HepG2 (cell line): ENCODE results near the gene TOMM6. TPM values are rescaled to one million over a fixed set of nuclear protein-coding genes. Genes with fewer than 3 reads are reported as not detected.
"Not testable (repeated sequence)": the region's sequence is repeated elsewhere in the genome, so short reads cannot be mapped to it uniquely, and the experiment has no call there.

Source experiments
- ATAC-seq: fragments of 200-7000 bp; cut with Tn5 transposase; 3 replicates; pipeline ENCODE4 v1.9.1; 2020; ENCODE audit warnings: mild to moderate bottlenecking, moderate library complexity
- BruUV-seq: library from RNA; stranded (reverse); fragments of 400-500 nt; replicated peaks from 2 replicates; lab custom pipeline; 2021; lab: Mats Ljungman, UMichigan
- CTCF ChIA-PET: fragments of 300-600 bp; formaldehyde crosslinking; extraction: SDS; loops from one replicate; lab custom pipeline; 2021; ENCODE audit warnings: low total read pairs, inconsistent platforms, low intra/inter-chr PET ratio; lab: Yijun Ruan, JAX
- POLR2A ChIA-PET: fragments of 350-600 bp; sonication (Branson Sonifier 250); formaldehyde crosslinking; loops from one replicate; lab custom pipeline; 2020; ENCODE audit warnings: antibody characterized with exemption, inconsistent platforms; lab: Yijun Ruan, JAX
- DNase-seq: peaks from one replicate; pipeline ENCODE4 v3.0.0-alpha.2; 2015; ENCODE audit warnings: low spot score
- FAIRE-seq: peaks from 3 replicates; lab custom pipeline; 2011; peaks lifted over from hg19 to GRCh38; lab: Jason Lieb, UNC
- H2AFZ ChIP-seq: one replicate; pipeline ENCODE4 v1.6.1; 2011; ENCODE audit warnings: low read length, inconsistent platforms
- H3K27ac ChIP-seq: fragments of 300-600 bp; 3 replicates; pipeline ENCODE4 v1.8.0; 2011; ENCODE audit warnings: mixed run types, mild to moderate bottlenecking, mixed read lengths, low read length, inconsistent platforms; ENCODE audit not compliant: insufficient read depth; ENCODE audit errors: extremely low read length
- H3K27me3 ChIP-seq, 2 experiments: fragments of 200-600 bp in 1 of 2; 2 replicates in 1 of 2; 3 replicates in 1 of 2; pipeline versions ENCODE4 v1.6.0 to v1.8.0; 2011; ENCODE audit warnings: low read length in 2 of 2, mild to moderate bottlenecking in 2 of 2, moderate library complexity in 2 of 2, inconsistent platforms in 1 of 2; ENCODE audit not compliant: insufficient read depth in 2 of 2, control insufficient read depth in 1 of 2
- H3K36me3 ChIP-seq, 2 experiments: fragments of 200-600 bp in 1 of 2; replicated peaks in 1 of 2; 2 replicates in 1 of 2; 3 replicates in 1 of 2; pipeline versions ENCODE4 v1.5.1 to v1.8.0; 2011; ENCODE audit warnings: low read length in 2 of 2, inconsistent platforms in 1 of 2; ENCODE audit not compliant: insufficient read depth in 2 of 2, control insufficient read depth in 1 of 2
- H3K4me1 ChIP-seq: 2 replicates; pipeline ENCODE4 v1.5.1; 2012; ENCODE audit warnings: low read length, inconsistent platforms; ENCODE audit not compliant: insufficient read depth
- H3K4me2 ChIP-seq: 2 replicates; pipeline ENCODE4 v1.6.0; 2011; ENCODE audit warnings: low read depth, low read length, inconsistent platforms
- H3K4me3 ChIP-seq, 3 experiments: fragments of 200-600 bp in 1 of 3; sonication (generic), shearing (Covaris generic) in 1 of 3; replicated peaks in 1 of 3; 2 replicates each; pipeline ENCODE4 v1.5.1; 2011 to 2016; ENCODE audit warnings: low read length in 3 of 3, inconsistent platforms in 2 of 3, low read depth in 2 of 3, mild to moderate bottlenecking in 2 of 3, control low read depth in 1 of 3, mixed read lengths in 1 of 3; ENCODE audit not compliant: insufficient read depth in 1 of 3
- H3K79me2 ChIP-seq: one replicate; pipeline ENCODE4 v1.6.1; 2011; ENCODE audit warnings: low read length, inconsistent platforms; ENCODE audit not compliant: insufficient read depth
- H3K9ac ChIP-seq: 2 replicates; pipeline ENCODE4 v1.6.0; 2011; ENCODE audit warnings: mild to moderate bottlenecking, low read depth, low read length, inconsistent platforms; ENCODE audit not compliant: insufficient read depth
- H3K9me3 ChIP-seq: 2 replicates; pipeline ENCODE4 v1.5.1; 2012; ENCODE audit warnings: mild to moderate bottlenecking, low read length
- H4K20me1 ChIP-seq: 2 replicates; pipeline ENCODE4 v1.6.0; 2011; ENCODE audit warnings: inconsistent platforms, mild to moderate bottlenecking, low read length, moderate library complexity; ENCODE audit not compliant: insufficient read depth
- ZNF329 ChIP-seq: sonication (generic); formaldehyde crosslinking; IDR thresholded peaks from 2 replicates; pipeline ENCODE4 v1.9.0; 2021; ENCODE audit warnings: low read depth, mild to moderate bottlenecking, missing genetic modification reagents
- WGBS: methylation state at CpG from one replicate; pipeline ENCODE4 v1.1.6; 2017; ENCODE audit warnings: low lambda C conversion rate; 5-methylcytosine and 5-hydroxymethylcytosine counted together
- in situ Hi-C: cut with HindIII; loops from 2 replicates; pipeline ENCODE4 v1.10.0; 2017; ENCODE audit warnings: low pct_unique_long_range_greater_than_20kb; ENCODE audit not compliant: extremely low pct_ligation_motif_present
- intact Hi-C: fragments of 100-400 bp; cut with micrococcal nuclease; formaldehyde crosslinking; loops from one replicate; pipeline ENCODE4 v1.10.0; 2022; ENCODE audit not compliant: unreplicated experiment
- polyA plus RNA-seq, 8 experiments: library from polyadenylated mRNA; depleted of rRNA in 3 of 8; stranded (reverse) in 7 of 8; unstranded in 1 of 8; fragments of >200 nt; fragmentation: Illumina TruSeq in 4 of 8; extraction: Trizol in 4 of 8; gene quantifications; 2 replicates each; pipeline versions ENCODE4 v1.2.1 to v1.2.3, GENCODE V29; 2011 to 2016; ENCODE audit warnings: low read depth in 4 of 8, missing spikeins in 1 of 8, mixed read lengths in 1 of 8; ENCODE audit not compliant: insufficient read depth in 1 of 8
- total RNA-seq, 5 experiments: library from RNA; depleted of rRNA; stranded (reverse); fragments of >200 nt; fragmentation: Illumina TruSeq; extraction: Trizol; gene quantifications; 2 replicates each; pipeline ENCODE4 v1.2.3, GENCODE V29; 2016; ENCODE audit warnings: low read depth in 1 of 5
- TF ChIP-seq, protein P1 (sequence below): sonication (generic); formaldehyde crosslinking; IDR thresholded peaks from 2 replicates; pipeline ENCODE4 v1.4.0; 2020; ENCODE audit warnings: mild to moderate bottlenecking, missing genetic modification reagents

TOMM6 gene
- total and polyA plus RNA-seq, 2 of the 13 experiments (the other 11 are each of a cell fraction or from before 2014, with no cell fraction given) = 320 to 321 TPM

DNA sequence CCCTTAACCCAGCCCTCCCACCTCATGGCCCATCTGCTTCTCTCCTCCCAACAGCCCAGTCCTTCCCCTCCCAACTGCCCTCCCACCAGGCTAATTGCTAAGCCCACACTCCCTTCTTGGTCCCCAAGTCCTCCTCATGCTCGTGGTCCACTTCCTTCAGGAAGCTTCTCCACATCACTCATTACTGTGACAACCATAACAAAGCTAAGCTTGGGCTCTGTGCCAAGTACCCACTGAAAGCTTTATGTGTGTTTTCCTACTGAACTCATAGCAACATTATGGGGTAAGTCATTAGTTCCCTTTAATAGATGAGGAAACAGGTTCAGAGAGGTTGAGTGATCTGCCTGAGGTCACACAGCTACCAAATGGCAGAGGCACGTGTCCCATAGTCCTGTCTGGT is 24.0 kb upstream of the TOMM6 start (continued):
- TF ChIP-seq ZNF329 = no peak
- TF ChIP-seq, all 625 proteins: peak for 2

DNA sequence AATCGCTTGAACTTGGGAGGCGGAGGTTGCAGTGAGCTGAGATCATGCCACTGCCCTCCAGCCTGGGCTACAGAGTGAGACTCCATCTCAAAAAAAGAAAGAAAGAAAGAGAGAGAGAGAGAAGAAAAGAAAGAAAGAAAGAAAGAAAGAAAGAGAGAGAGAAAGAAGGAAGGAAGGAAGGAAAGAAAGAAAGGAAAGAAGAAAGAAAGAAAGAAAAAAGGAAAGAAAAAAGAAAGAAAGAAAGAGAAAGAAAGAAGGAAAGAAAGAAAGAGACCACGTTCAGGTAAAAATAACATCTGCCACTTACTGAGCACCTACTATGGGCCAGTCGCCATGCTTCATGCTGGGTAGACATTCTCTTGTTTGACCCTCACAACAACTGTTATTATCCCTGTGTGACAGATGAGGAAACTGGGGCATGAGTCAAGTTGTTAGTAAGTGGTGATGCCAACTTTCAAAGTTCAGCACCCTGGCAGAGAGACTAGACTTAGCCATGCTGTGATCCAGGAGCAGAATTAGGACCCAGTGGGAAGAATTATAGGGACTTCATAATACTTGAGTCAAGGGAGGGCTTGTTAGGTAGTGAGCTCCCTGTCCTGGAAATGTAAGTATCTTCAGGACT is 21.3 kb upstream of the TOMM6 start:
- peaks cover 45% of the 10 kb centered on the region for H3K4me1 ChIP-seq
- H3K9me3 ChIP-seq, H3K27me3 ChIP-seq, intact Hi-C loops, ATAC-seq, FAIRE-seq, DNase-seq, H3K27ac ChIP-seq, BruUV-seq, H3K36me3 ChIP-seq, H4K20me1 ChIP-seq, in situ Hi-C loops, H3K4me3 ChIP-seq, H3K9ac ChIP-seq, CTCF ChIA-PET, H2AFZ ChIP-seq, H3K4me2 ChIP-seq, H3K79me2 ChIP-seq: not testable (repeated sequence)
- POLR2A ChIA-PET = interaction anchor here (3.6 to 4.6 kb wide), 3 partner anchors 9 to 28 kb away, joined by 31 to 112 read pairs (median 94); partner anchors contain the start of genes PGC and TFEB
- WGBS = 94% methylated on average over 4 of the region's 4 CpGs
- TF ChIP-seq, protein P1, sequence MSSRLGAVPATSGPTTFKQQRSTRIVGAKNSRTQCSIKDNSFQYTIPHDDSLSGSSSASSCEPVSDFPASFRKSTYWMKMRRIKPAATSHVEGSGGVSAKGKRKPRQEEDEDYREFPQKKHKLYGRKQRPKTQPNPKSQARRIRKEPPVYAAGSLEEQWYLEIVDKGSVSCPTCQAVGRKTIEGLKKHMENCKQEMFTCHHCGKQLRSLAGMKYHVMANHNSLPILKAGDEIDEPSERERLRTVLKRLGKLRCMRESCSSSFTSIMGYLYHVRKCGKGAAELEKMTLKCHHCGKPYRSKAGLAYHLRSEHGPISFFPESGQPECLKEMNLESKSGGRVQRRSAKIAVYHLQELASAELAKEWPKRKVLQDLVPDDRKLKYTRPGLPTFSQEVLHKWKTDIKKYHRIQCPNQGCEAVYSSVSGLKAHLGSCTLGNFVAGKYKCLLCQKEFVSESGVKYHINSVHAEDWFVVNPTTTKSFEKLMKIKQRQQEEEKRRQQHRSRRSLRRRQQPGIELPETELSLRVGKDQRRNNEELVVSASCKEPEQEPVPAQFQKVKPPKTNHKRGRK = 0 out of 2 replicates have a peak, but pooled peaks have one; percentile 39
